Progenitor cell of endocrine pancreas (in vitro differentiated cells): ENCODE results near the gene PLIN1. TPM values are rescaled to one million over a fixed set of nuclear protein-coding genes. Genes with fewer than 3 reads are reported as not detected.

Experiments
- DNase-seq: peaks from one replicate; pipeline ENCODE4 v3.0.0; 2021; ENCODE audit warnings: low spot score; ENCODE audit not compliant: unreplicated experiment
- H3K27ac Mint-ChIP-seq: 2 replicates; pipeline ENCODE4 v1.8.0; 2021; ENCODE audit warnings: mild to moderate bottlenecking, moderate library complexity, mixed read lengths
- H3K27me3 Mint-ChIP-seq: 2 replicates; pipeline ENCODE4 v1.8.0; 2021; ENCODE audit warnings: mixed read lengths
- H3K36me3 Mint-ChIP-seq: 2 replicates; pipeline ENCODE4 v1.8.0; 2022; ENCODE audit warnings: mixed read lengths; ENCODE audit not compliant: insufficient read depth
- H3K4me1 Mint-ChIP-seq: 2 replicates; pipeline ENCODE4 v1.8.0; 2021; ENCODE audit warnings: low read depth, mixed read lengths
- H3K4me3 Mint-ChIP-seq: 2 replicates; pipeline ENCODE4 v1.8.0; 2021; ENCODE audit warnings: low read depth, mild to moderate bottlenecking, moderate library complexity, mixed read lengths
- H3K9me3 Mint-ChIP-seq: 2 replicates; pipeline ENCODE4 v1.8.0; 2021; ENCODE audit warnings: low read depth, mixed read lengths
- total RNA-seq: library from RNA; stranded (reverse); gene quantifications from 2 replicates; pipeline ENCODE4 v1.2.1, GENCODE V29; 2021
- TF ChIP-seq, protein P1 (sequence below): fragments of 200-600 bp; sonication (generic); IDR thresholded peaks from one replicate; pipeline ENCODE4 v1.5.0; 2021; ENCODE audit warnings: antibody characterized with exemption, mild to moderate bottlenecking; ENCODE audit not compliant: unreplicated experiment

PLIN1 gene
- total RNA-seq, 1 donor from 2014 or later, result 0.24 TPM

DNA sequence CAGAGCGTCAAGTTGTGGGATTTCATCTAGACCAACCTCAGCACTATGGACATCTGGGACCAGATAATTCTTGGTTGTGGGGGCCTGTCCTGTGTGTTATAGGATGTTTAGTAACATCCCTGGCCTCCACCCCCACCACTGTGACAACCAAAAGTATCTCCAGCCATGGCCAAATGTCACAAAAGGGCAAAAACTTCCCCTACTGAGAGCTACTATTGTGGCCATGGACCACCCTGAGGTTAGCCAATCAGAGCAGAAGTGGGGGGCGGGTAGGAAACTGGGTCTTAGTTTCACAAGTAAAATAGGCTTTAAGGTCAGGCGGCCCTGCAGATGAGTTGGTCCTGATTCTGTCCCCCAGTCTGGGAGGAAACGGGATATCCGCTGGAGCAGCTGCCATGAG, 49.3 kb downstream of the PLIN1 start:
- no peak for DNase-seq
- Mint-ChIP-seq H3K9me3 (no peaks in the 10 kb centered on the region), H3K4me3 (no peak overlapping the region), H3K27me3 (no peaks in the 10 kb centered on the region), H3K4me1 (no peaks in the 10 kb centered on the region), H3K27ac (no peak overlapping the region), H3K36me3 (peaks cover 41% of the 10 kb centered on the region)
- TF ChIP-seq, protein P1, sequence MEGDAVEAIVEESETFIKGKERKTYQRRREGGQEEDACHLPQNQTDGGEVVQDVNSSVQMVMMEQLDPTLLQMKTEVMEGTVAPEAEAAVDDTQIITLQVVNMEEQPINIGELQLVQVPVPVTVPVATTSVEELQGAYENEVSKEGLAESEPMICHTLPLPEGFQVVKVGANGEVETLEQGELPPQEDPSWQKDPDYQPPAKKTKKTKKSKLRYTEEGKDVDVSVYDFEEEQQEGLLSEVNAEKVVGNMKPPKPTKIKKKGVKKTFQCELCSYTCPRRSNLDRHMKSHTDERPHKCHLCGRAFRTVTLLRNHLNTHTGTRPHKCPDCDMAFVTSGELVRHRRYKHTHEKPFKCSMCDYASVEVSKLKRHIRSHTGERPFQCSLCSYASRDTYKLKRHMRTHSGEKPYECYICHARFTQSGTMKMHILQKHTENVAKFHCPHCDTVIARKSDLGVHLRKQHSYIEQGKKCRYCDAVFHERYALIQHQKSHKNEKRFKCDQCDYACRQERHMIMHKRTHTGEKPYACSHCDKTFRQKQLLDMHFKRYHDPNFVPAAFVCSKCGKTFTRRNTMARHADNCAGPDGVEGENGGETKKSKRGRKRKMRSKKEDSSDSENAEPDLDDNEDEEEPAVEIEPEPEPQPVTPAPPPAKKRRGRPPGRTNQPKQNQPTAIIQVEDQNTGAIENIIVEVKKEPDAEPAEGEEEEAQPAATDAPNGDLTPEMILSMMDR, result no peak

DNA sequence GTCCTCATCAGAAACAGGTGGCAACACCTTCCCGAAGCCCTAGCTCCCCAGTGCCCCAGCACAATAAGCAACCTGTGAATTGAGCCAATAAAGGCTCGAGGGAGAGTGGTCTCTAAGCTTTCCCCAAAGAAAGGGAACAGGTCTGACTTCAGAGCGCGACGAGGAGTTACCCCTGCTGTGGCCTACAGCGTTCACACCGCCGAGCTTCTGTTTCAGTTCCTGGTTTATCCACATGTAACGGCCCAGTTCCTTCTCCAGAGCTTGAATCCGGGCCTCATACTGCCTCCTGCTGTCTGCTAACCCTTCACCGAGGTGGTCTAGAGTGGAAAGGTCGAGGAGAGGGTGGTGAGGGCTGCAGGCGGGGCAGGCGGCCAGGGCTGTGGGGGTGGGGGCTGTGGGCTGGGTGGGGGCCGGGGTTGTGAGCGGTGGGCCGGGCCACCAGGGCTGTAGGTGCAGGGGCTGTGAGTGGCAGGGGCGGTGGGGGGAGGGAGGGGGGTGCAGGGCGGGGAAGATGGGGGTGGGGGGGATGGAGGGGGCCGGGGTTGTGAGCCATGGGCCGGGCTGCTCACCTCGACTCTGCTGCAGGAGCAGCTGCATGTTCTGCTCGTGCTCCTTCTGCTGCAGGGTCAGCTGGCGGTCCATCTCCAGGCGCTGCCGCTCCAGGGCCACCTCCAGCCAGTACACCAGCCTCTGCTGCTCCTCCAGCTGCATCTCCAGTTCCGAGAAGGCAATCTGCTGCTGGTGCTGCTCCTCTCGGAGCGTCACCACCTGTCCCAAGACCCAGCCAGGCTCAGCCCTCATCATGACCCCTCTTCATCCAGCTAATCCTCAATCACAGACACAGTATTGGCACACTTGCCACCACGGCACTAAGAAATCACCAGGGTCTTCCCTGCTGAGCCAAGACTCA, 50.1 kb downstream of the PLIN1 start:
- Mint-ChIP-seq H3K27me3 (no peaks in the 10 kb centered on the region), H3K36me3 (peaks cover 38% of the 10 kb centered on the region), H3K27ac (no peak overlapping the region), H3K4me1 (no peaks in the 10 kb centered on the region), H3K9me3 (no peaks in the 10 kb centered on the region), H3K4me3 (no peak overlapping the region)
- TF ChIP-seq, protein P1, result no peak
- no peak for DNase-seq

DNA sequence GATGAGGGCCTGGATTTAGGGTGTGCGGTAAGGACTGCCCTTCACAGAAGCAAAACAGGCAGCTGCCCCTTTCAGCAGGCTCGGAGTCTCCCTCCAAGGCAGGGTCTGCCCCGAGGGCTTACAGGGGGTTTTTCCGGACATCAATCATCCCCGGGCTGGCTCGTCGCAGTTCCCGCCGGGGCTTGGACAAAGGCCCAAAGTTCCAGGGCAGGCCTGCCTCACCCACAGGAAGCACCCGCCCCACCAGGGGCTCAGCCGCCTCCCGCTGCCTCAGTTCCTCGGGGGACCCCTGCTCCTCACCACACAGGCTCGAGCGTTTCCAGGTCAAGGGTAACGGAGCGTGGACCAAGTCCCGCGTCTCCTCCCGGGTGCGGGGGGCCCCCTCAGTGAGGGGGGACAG, 50.9 kb downstream of the PLIN1 start:
- no peak for DNase-seq
- Mint-ChIP-seq H3K27ac (no peak overlapping the region), H3K27me3 (no peaks in the 10 kb centered on the region), H3K36me3 (peaks cover 34% of the 10 kb centered on the region), H3K4me3 (no peak overlapping the region), H3K4me1 (no peaks in the 10 kb centered on the region), H3K9me3 (no peaks in the 10 kb centered on the region)
- TF ChIP-seq, protein P1, result no peak

DNA sequence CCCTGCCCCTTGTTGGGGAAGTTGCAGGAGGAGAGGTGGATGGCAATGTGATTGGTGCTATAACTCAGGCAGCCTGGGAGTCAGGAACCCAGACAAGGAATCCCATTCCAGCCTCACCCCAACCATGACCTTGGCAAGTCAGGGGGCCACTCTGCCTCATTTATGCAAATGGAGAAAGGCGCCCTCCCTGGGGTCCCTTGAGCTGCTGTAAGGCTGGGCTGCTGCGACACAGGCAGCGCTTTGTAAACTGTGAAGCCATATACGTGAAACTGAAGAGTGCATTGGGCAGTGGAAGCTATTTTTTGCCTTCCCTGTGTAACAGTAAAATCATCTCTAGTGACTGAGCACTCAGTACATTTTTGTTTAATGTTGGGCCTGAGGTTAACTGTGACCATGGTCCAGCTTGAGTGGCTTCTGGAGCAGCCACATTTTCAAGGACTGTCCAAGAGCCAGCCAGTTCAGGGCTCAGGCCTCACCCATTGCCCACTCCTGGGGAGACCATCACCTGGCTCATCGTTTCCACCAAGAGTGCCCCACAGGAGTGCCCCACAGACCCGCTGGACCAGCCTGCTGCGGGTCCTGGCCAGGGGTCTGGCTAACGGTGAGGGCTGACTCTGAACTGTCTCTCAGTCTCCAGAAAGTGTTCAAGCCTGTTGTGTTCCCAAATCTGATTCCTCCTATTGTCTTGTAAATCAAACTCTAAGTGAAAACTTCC, 51.8 kb downstream of the PLIN1 start:
- Mint-ChIP-seq H3K4me3 (no peak overlapping the region), H3K27me3 (no peaks in the 10 kb centered on the region), H3K4me1 (no peaks in the 10 kb centered on the region), H3K9me3 (no peaks in the 10 kb centered on the region), H3K27ac (no peak overlapping the region), H3K36me3 (peaks cover 29% of the 10 kb centered on the region)
- TF ChIP-seq, protein P1, result no peak
- DNase-seq, result no peak

DNA sequence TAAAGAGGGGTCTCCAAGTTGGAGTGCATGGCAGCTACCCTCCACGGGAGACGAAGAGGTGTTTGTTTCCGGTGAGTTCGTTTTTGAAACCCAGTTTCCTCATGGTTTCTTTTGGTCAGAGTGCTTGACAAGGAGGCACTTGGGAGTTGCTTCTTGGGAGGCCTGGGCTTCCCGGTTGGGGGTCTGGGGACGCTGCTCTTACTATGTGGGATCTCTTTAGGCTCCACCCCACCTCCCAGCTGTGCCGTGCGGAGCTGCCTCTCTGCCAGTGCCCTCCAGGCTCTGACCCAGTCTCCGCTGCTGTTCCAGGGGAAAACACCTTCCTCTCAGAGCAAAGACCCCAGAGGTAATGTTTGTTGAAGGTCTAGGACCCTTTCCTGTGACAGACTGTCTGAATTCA, 53.5 kb downstream of the PLIN1 start:
- peaks cover 23% of the 10 kb centered on the region for H3K36me3 Mint-ChIP-seq
- H3K4me3 Mint-ChIP-seq, result no peak overlapping the region
- no peaks in the 10 kb centered on the region for H3K27me3 Mint-ChIP-seq
- no peak for DNase-seq
- H3K4me1 Mint-ChIP-seq, result no peaks in the 10 kb centered on the region
- TF ChIP-seq, protein P1, result no peak
- no peaks in the 10 kb centered on the region for H3K9me3 Mint-ChIP-seq
- no peak overlapping the region for H3K27ac Mint-ChIP-seq
